ENCODE results near the gene KCNK5. TPM values are rescaled to one million over a fixed set of nuclear protein-coding genes. Genes with fewer than 3 reads are reported as not detected.
A peak's percentile ranks its signal among the peaks of the same experiment; 100 is the strongest.

The KCNK5 gene, protein sequence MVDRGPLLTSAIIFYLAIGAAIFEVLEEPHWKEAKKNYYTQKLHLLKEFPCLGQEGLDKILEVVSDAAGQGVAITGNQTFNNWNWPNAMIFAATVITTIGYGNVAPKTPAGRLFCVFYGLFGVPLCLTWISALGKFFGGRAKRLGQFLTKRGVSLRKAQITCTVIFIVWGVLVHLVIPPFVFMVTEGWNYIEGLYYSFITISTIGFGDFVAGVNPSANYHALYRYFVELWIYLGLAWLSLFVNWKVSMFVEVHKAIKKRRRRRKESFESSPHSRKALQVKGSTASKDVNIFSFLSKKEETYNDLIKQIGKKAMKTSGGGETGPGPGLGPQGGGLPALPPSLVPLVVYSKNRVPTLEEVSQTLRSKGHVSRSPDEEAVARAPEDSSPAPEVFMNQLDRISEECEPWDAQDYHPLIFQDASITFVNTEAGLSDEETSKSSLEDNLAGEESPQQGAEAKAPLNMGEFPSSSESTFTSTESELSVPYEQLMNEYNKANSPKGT
- polyA plus RNA-seq, result 31.4 TPM
- long read RNA-seq, donor 1, partial matches to known transcripts, result 6 of 9 reads
- long read RNA-seq, donor 1, other reads (novel, unspliced or antisense), result 0 of 9 reads
- long read RNA-seq, donor 2, partial matches to known transcripts, result 15 of 16 reads
- long read RNA-seq, donor 2, other reads (novel, unspliced or antisense), result 0 of 16 reads
- long read RNA-seq, donor 3, transcript KCNK5-201 (5 exons, 3,756 nt), result major isoform, 5 of 21 reads
- long read RNA-seq, donor 3, partial matches to known transcripts, result 16 of 21 reads
- long read RNA-seq, donor 3, other reads (novel, unspliced or antisense), result 0 of 21 reads
- long read RNA-seq, donor 4, result 0 reads
- long read RNA-seq, donor 5, partial matches to known transcripts, result 6 of 8 reads
- long read RNA-seq, donor 5, other reads (novel, unspliced or antisense), result 0 of 8 reads
- long read RNA-seq, donor 6, partial matches to known transcripts, result 6 of 7 reads
- long read RNA-seq, donor 6, other reads (novel, unspliced or antisense), result 0 of 7 reads
- long read RNA-seq, donor 7, partial matches to known transcripts, result 0 of 1 reads
- long read RNA-seq, donor 7, other reads (novel, unspliced or antisense), result 0 of 1 reads
- long read RNA-seq, donor 8, partial matches to known transcripts, result 18 of 22 reads
- long read RNA-seq, donor 8, other reads (novel, unspliced or antisense), result 0 of 22 reads
- long read RNA-seq, donor 9, partial matches to known transcripts, result 0 of 3 reads
- long read RNA-seq, donor 9, other reads (novel, unspliced or antisense), result 0 of 3 reads
- long read RNA-seq, donor 10, partial matches to known transcripts, result 5 of 6 reads
- long read RNA-seq, donor 10, other reads (novel, unspliced or antisense), result 0 of 6 reads
- long read RNA-seq, donor 11, partial matches to known transcripts, result 5 of 6 reads
- long read RNA-seq, donor 11, other reads (novel, unspliced or antisense), result 0 of 6 reads

DNA sequence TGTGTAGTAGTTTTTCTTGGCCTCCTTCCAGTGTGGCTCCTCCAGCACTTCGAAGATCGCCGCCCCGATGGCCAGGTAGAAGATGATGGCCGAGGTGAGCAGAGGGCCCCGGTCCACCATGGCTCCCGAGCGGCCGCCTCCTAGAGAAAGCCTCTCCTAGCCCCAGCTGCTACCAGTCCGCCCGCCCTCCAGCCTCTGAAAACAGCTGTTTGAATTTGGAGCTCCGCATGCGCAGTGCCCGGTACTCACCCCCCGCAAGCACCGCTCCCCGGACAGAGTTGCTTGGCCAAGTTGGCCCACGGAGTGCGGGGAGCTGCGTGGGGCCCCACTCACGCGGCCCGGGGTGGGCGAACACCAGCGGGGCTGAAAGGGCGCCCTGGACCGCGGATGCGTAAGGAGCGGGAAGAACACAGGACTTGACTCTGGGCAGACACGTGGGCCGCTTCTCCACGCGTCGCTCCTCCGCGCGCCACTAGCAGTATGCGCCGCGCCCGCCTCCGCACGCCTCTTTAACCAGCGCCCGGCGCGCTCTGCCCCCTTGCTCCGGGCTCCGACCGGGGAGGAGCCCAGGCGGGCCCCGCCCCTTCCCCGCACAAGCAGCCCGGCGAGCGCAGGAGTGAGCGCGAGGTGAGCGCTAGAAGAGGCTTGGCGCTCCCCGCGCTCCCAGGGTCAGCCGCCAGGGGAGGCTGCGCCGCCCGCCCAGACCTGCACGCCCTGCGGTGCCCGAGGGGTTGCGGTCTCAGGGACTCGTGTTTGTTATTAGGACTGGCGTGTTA is at the start of gene KCNK5:
Gene KCNK5 (minus strand): TSS at position 484 of the 776 bp plus-strand sequence. CDS start 364 bp downstream, at position 120.
- Histone ChIP-seq H3K27me3 (ENCODE audit: control insufficient read depth, insufficient read depth, low read length) (peaks cover 3% of the 10 kb centered on the region), H3K27ac (ENCODE audit: low read length) (peak within 1 kb of the TSS; percentile 73), H3K36me3 (ENCODE audit: control insufficient read depth, insufficient read depth, low read length) (no peaks in the 10 kb centered on the region), H3K4me1 (ENCODE audit: control insufficient read depth, insufficient read depth, low read length) (peaks cover 32% of the 10 kb centered on the region), H3K4me3 (ENCODE audit: low read length) (peak within 1 kb of the TSS; percentile 85), H3K9me3 (ENCODE audit: control insufficient read depth, low read depth, low read length) (peaks cover 3% of the 10 kb centered on the region)
- peak; percentile 92 to 94 for DNase-seq
- no CpG with 5 or more reads among the region's 73 CpGs for WGBS (ENCODE audit: insufficient coverage, low lambda C conversion rate)

DNA sequence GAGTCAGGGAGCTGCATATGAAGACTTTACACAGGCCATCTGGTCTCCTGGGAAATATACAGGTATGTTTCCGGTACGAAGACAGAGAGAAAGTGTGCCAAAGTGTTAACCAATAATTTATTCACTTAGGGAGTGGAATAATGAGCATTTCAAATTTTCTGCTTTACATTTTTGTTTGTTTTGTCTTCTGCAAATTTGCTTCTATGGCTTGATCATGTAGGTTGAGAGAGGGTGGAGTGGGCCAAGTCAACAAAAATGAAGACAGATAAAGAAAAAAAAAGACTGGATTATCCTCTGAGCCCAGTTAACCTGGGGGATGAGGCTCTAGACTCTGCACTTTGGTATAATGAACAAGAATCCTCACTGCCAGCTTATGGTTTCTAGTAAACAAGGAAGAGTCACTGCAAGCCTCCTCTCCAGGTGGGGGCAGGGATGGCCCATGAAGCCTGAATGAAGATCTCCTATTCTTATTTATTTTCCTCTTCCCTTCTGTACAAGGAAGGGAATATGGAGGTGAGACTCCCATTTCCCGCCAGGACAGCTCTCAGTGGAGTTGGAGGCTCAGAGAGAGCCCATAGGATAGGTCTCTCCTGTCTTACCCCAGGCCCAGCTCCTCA is 47.2 kb upstream of the KCNK5 start:
- peaks cover 47% of the 10 kb centered on the region for H3K27me3 ChIP-seq (ENCODE audit: control insufficient read depth, insufficient read depth, low read length)
- no peak for DNase-seq
- H3K36me3 ChIP-seq (ENCODE audit: control insufficient read depth, insufficient read depth, low read length), result no peaks in the 10 kb centered on the region
- H3K4me3 ChIP-seq (ENCODE audit: low read length), result no peak overlapping the region
- H3K27ac ChIP-seq (ENCODE audit: low read length), result no peak overlapping the region
- H3K4me1 ChIP-seq (ENCODE audit: control insufficient read depth, insufficient read depth, low read length), result peaks cover 3% of the 10 kb centered on the region
- H3K9me3 ChIP-seq (ENCODE audit: control insufficient read depth, low read depth, low read length), result no peaks in the 10 kb centered on the region
- WGBS (ENCODE audit: insufficient coverage, low lambda C conversion rate), result no CpG with 5 or more reads among the region's 3 CpGs

DNA sequence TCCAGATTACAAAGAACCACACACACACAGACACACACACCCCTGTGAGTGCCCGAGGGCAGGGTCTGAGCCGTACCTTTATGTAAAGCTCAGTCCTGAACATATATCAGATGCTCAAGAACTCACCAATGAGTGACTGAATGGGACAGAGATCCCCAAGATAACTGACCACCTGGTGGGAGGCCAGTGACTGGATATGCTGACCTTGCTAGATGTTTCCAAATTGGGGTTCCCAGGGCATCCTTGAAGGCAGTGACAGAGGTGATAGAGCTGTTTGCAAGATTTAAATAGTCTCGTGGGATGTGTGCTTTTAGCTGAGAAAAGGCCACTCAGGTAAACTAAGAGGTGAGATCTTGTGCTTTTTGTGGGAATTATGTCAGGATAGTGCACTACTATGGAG is 45.6 kb upstream of the KCNK5 start:
- Histone ChIP-seq H3K27ac (ENCODE audit: low read length) (no peak overlapping the region), H3K27me3 (ENCODE audit: control insufficient read depth, insufficient read depth, low read length) (peaks cover 44% of the 10 kb centered on the region), H3K9me3 (ENCODE audit: control insufficient read depth, low read depth, low read length) (no peaks in the 10 kb centered on the region), H3K36me3 (ENCODE audit: control insufficient read depth, insufficient read depth, low read length) (no peaks in the 10 kb centered on the region), H3K4me1 (ENCODE audit: control insufficient read depth, insufficient read depth, low read length) (no peaks in the 10 kb centered on the region), H3K4me3 (ENCODE audit: low read length) (no peak overlapping the region)
- no peak for DNase-seq
- WGBS (ENCODE audit: insufficient coverage, low lambda C conversion rate), result 57% methylated on average over 1 of the region's 3 CpGs

DNA sequence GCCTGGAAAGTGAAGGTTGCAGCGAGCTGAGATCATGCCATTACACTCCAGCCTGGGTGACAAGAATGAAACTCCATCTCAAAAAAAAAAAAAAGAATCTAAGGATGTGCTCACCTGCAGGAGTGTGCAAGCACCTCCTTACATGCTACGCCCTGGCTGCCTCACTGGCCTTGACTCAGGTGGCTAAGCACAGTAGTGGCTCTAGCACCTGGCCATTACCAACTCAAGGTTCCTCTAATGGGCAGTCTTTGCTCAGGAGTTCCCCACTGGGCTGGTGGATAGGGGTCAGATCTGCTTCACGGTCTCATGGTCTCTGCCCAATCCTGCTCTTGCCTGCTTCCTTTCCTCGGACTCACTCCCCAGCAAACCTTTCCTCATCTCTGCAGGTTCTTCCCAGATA is 45.2 kb upstream of the KCNK5 start:
- Histone ChIP-seq H3K4me3 (ENCODE audit: low read length) (no peak overlapping the region), H3K27ac (ENCODE audit: low read length) (no peak overlapping the region), H3K4me1 (ENCODE audit: control insufficient read depth, insufficient read depth, low read length) (no peaks in the 10 kb centered on the region), H3K36me3 (ENCODE audit: control insufficient read depth, insufficient read depth, low read length) (no peaks in the 10 kb centered on the region), H3K9me3 (ENCODE audit: control insufficient read depth, low read depth, low read length) (no peaks in the 10 kb centered on the region), H3K27me3 (ENCODE audit: control insufficient read depth, insufficient read depth, low read length) (peaks cover 39% of the 10 kb centered on the region)
- no peak for DNase-seq
- 0% methylated on average over 1 of the region's 4 CpGs for WGBS (ENCODE audit: insufficient coverage, low lambda C conversion rate)

DNA sequence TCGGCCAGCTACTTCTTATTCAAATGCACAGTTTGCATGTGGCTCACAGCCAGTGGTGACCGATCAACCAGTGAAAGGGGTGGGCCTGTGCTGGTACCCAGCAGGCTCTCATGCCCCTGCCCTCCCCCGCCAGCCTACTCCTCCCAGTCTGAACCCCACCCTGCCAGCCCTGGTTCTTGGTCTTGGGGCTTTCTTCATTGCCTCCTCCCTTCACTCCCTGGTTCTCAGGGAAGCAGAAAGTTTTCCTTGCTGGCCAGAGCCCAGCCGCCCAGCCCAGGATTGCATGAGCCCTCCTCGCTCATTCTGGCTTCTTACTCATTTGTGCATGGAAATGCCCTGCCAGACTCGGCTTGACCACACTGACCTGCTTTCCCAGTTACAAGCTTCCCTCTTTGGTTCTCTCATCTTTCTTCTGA is 44.1 kb upstream of the KCNK5 start:
- no peak overlapping the region for H3K4me3 ChIP-seq (ENCODE audit: low read length)
- no peaks in the 10 kb centered on the region for H3K36me3 ChIP-seq (ENCODE audit: control insufficient read depth, insufficient read depth, low read length)
- H3K27ac ChIP-seq (ENCODE audit: low read length), result no peak overlapping the region
- no peaks in the 10 kb centered on the region for H3K4me1 ChIP-seq (ENCODE audit: control insufficient read depth, insufficient read depth, low read length)
- H3K27me3 ChIP-seq (ENCODE audit: control insufficient read depth, insufficient read depth, low read length), result peaks cover 33% of the 10 kb centered on the region
- no peak for DNase-seq
- H3K9me3 ChIP-seq (ENCODE audit: control insufficient read depth, low read depth, low read length), result no peaks in the 10 kb centered on the region
- no CpG with 5 or more reads among the region's 6 CpGs for WGBS (ENCODE audit: insufficient coverage, low lambda C conversion rate)

DNA sequence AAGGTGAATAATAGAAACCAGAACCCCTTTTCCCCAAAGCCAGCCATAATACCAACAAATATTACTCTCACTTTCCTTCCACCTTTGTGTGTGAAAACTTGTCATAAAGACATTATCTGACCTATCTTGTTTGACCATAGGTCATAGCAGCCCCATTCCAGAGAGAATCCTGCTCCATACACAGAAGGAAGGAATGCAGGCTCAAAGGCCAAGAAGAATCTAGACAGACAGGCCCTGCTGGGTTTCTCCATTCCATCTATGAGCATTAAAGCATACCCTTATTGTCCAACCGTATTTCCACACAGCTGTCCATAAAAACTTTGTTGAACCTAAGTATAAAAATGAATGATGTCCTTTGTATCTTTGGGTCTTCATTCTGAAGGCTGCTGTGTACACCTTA is 40.7 kb upstream of the KCNK5 start:
- DNase-seq, result peak; percentile 38 to 76
- no CpG with 5 or more reads among the region's 1 CpG for WGBS (ENCODE audit: insufficient coverage, low lambda C conversion rate)
- Histone ChIP-seq H3K36me3 (ENCODE audit: control insufficient read depth, insufficient read depth, low read length) (no peaks in the 10 kb centered on the region), H3K27me3 (ENCODE audit: control insufficient read depth, insufficient read depth, low read length) (peaks cover 20% of the 10 kb centered on the region), H3K9me3 (ENCODE audit: control insufficient read depth, low read depth, low read length) (no peaks in the 10 kb centered on the region), H3K27ac (ENCODE audit: low read length) (no peak overlapping the region), H3K4me3 (ENCODE audit: low read length) (no peak overlapping the region), H3K4me1 (ENCODE audit: control insufficient read depth, insufficient read depth, low read length) (peaks cover 3% of the 10 kb centered on the region)

DNA sequence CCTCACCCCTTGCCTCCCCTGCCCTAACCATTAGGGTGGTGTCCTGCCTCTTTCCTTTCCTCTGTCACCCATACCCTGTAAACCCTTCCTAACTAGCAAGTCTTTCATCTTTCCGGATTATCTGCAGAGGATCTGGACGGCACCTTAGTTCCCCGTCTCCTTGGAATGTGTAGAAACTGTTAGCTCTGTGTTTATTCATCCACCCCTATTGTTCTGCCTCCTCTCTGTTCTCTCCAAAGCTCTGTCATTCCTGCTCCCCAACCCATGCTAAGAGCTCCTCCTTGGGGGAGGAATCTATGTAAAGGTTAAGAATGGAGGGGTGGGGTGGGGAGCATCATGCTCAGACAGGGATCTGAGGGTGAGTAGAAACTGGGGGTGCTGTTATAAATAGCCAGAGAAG is 39.4 kb upstream of the KCNK5 start:
- no peak overlapping the region for H3K4me3 ChIP-seq (ENCODE audit: low read length)
- DNase-seq, result no peak
- peaks cover 14% of the 10 kb centered on the region for H3K27me3 ChIP-seq (ENCODE audit: control insufficient read depth, insufficient read depth, low read length)
- H3K9me3 ChIP-seq (ENCODE audit: control insufficient read depth, low read depth, low read length), result no peaks in the 10 kb centered on the region
- WGBS (ENCODE audit: insufficient coverage, low lambda C conversion rate), result no CpG with 5 or more reads among the region's 3 CpGs
- H3K36me3 ChIP-seq (ENCODE audit: control insufficient read depth, insufficient read depth, low read length), result no peaks in the 10 kb centered on the region
- no peak overlapping the region for H3K27ac ChIP-seq (ENCODE audit: low read length)
- H3K4me1 ChIP-seq (ENCODE audit: control insufficient read depth, insufficient read depth, low read length), result peaks cover 3% of the 10 kb centered on the region

DNA sequence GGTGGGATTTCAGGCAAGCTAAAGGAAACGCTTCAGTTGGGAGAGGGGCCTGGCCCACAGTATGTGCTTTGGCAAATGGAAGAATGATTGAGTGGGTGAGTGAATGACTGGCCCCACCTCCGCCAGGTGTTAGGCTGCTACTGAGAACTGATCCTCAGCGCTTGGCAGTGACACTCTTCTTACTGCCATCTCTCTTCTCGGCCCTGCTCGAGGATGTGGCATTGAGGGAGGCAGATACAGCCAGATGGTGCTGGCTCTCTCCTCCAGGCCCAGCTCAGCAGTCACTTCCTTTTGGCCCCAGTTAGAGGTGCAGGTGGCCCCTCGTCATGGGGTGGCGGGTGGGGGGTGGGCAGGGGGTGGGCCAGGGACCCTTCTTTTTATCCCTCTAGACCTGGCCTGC is 38.9 kb upstream of the KCNK5 start:
- Histone ChIP-seq H3K4me3 (ENCODE audit: low read length) (no peak overlapping the region), H3K4me1 (ENCODE audit: control insufficient read depth, insufficient read depth, low read length) (peaks cover 3% of the 10 kb centered on the region), H3K27ac (ENCODE audit: low read length) (no peak overlapping the region), H3K9me3 (ENCODE audit: control insufficient read depth, low read depth, low read length) (no peaks in the 10 kb centered on the region), H3K27me3 (ENCODE audit: control insufficient read depth, insufficient read depth, low read length) (peaks cover 9% of the 10 kb centered on the region), H3K36me3 (ENCODE audit: control insufficient read depth, insufficient read depth, low read length) (no peaks in the 10 kb centered on the region)
- DNase-seq, result no peak
- no CpG with 5 or more reads among the region's 7 CpGs for WGBS (ENCODE audit: insufficient coverage, low lambda C conversion rate)

DNA sequence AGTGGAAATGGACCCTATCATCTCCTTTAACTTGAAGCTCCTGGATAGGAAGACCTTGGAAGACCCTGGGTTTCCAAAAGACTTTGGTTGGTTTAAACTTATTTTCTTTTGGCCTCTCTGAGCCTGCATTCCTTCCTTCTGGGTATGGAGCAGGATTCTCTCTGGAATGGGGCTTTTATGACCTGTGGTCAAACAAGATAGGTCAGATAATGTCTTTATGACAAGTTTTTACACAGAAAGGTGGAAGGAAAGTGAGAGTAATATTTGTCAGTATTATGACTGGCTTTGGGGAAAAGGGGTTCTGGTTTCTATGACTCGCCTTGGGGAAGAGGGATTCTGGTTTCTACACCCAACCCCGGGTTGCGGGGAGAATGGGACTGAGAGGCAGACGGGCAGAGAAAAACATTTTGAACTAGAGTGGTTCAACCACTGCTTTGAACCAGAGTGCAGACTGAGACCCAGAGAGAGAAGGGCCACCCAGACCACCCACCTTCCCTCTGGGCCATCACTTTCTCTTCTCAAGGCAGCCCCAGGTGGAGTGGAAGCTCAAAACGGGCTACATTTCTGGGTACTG is 37.6 kb upstream of the KCNK5 start:
- peaks cover 7% of the 10 kb centered on the region for H3K27me3 ChIP-seq (ENCODE audit: control insufficient read depth, insufficient read depth, low read length)
- no peaks in the 10 kb centered on the region for H3K9me3 ChIP-seq (ENCODE audit: control insufficient read depth, low read depth, low read length)
- no peak overlapping the region for H3K4me3 ChIP-seq (ENCODE audit: low read length)
- no peaks in the 10 kb centered on the region for H3K36me3 ChIP-seq (ENCODE audit: control insufficient read depth, insufficient read depth, low read length)
- H3K4me1 ChIP-seq (ENCODE audit: control insufficient read depth, insufficient read depth, low read length), result peaks cover 8% of the 10 kb centered on the region
- no CpG with 5 or more reads among the region's 5 CpGs for WGBS (ENCODE audit: insufficient coverage, low lambda C conversion rate)
- DNase-seq, result no peak
- no peak overlapping the region for H3K27ac ChIP-seq (ENCODE audit: low read length)

All from large intestine (tissue), 12 donors.